ENCODE results near the gene DGKA.
"Not testable (repeated sequence)": the region's sequence is repeated elsewhere in the genome, so short reads cannot be mapped to it uniquely, and the experiment has no call there.

The DGKA gene

DNA sequence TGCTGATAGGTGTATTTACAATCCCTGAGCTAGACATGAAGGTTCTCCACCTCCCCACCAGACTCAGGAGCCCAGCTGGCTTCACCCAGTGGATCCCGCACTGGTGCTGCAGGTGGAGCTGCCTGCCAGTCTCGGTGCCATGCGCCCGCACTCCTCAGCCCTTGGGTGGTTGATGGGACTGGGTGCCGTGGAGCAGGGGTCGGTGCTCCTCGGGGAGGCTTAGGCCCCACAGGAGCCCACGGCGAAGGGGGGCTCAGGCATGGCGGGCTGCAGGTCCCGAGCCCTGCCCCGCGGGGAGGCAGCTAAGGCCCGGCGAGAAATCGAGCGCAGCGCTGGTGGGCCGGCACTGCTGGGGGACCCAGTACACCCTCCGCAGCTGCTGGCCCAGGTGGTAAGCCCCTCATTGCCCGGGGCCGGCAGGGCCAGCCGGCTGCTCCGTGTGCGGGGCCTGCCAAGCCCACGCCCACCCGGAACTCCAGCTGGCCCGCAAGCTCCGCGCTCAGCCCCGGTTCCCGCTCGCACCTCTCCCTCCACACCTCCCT lies 69.1 kb downstream of the DGKA start:
- not testable (repeated sequence) for FAIRE-seq

DNA sequence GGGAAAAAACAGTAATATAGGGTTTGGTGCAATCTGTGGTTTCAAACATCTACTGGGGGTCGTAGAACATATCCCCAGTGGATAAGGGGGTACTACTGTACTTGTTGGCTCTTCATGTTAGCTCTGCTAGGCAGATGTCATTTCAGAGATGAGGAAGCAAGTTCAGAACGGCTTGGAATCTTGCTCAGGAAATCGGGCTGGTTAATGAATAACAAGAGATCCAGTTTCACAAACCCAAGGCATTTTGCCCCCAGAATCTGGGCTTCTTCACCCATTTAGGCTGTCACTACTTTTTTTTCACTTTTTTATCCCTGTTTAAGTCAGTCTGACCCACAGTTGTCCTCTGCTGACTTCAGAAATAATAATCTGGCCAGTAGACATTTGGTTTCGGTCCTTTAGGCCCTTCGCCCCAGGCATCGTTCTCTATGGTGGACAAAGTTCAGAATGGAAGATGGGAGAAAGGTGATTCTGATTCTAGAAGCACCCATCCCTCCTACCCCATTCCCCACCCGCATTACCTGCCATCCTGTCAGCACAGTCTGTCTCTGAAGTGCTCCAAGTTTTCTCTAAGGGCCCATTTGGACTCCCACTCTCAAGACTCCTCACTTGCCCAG lies 70.6 kb downstream of the DGKA start:
- FAIRE-seq: no peak

DNA sequence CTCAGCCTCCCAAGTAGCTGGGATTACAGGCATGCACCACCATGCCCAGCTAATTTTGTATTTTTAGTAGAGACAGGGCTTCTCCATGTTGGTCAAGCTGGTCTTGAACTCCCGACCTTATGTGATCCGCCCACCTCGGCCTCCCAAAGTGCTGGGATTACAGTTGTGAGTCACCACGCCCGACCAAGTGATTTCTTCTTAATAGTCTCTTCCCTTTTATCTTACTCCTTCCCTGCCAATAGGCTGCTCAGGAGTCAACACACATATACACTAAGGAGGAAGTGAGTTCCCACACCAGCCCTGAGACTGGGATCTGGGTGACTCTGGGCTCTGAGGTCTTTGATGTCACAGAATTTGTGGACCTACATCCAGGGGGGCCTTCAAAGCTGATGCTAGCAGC lies 72.4 kb downstream of the DGKA start:
- FAIRE-seq: not testable (repeated sequence)
